Uterus (tissue), 2 donors: ENCODE measurements around the gene CCT3.

Experiments
- CTCF ChIP-seq, 4 experiments: fragments of 200-600 bp in 2 of 4; fragments of 450-650 bp in 2 of 4; sonication (generic) in 2 of 4; IDR thresholded peaks; one replicate each; pipeline ENCODE4 v1.5.1; 2016 to 2019; ENCODE audit warnings: antibody characterized with exemption in 4 of 4, mild to moderate bottlenecking in 2 of 4, moderate library complexity in 1 of 4
- POLR2A ChIP-seq, 2 donors: fragments of 450-650 bp; IDR thresholded peaks; one replicate each; pipeline ENCODE4 v1.6.1; 2016; ENCODE audit warnings: antibody characterized with exemption in 2 of 2, mild to moderate bottlenecking in 1 of 2, moderate library complexity in 1 of 2

GRCh38 chr1:156344409-156344808, 6.3 kb upstream of the CCT3 start:
- TF ChIP-seq CTCF (IDR thresholded peaks at IDR 0.05) (no peak), POLR2A (IDR thresholded peaks at IDR 0.05) (no peak)
